Endothelial cell (in vitro differentiated cells): ENCODE measurements around the gene SATB2. TPM values are rescaled to one million over a fixed set of nuclear protein-coding genes. Genes with fewer than 3 reads are reported as not detected.

Experiments used
- DNase-seq: peaks from one replicate; pipeline ENCODE4 v3.0.0; 2021; ENCODE audit warnings: low spot score
- H3K27ac Mint-ChIP-seq: one replicate; pipeline ENCODE4 v1.8.0; 2021; ENCODE audit warnings: mixed read lengths, inconsistent platforms; ENCODE audit not compliant: unreplicated experiment
- H3K27me3 Mint-ChIP-seq: one replicate; pipeline ENCODE4 v1.8.0; 2021; ENCODE audit warnings: mild to moderate bottlenecking, moderate library complexity, mixed read lengths, inconsistent platforms; ENCODE audit not compliant: unreplicated experiment
- H3K36me3 Mint-ChIP-seq: one replicate; pipeline ENCODE4 v1.8.0; 2021; ENCODE audit warnings: mild to moderate bottlenecking, low read depth, mixed read lengths, inconsistent platforms; ENCODE audit not compliant: unreplicated experiment
- H3K4me1 Mint-ChIP-seq: one replicate; pipeline ENCODE4 v1.8.0; 2021; ENCODE audit warnings: mild to moderate bottlenecking, mixed read lengths, inconsistent platforms; ENCODE audit not compliant: unreplicated experiment
- H3K4me3 Mint-ChIP-seq: one replicate; pipeline ENCODE4 v1.8.0; 2021; ENCODE audit warnings: mild to moderate bottlenecking, mixed read lengths, inconsistent platforms; ENCODE audit not compliant: unreplicated experiment
- H3K9me3 Mint-ChIP-seq: one replicate; pipeline ENCODE4 v1.8.0; 2021; ENCODE audit warnings: mixed read lengths, inconsistent platforms; ENCODE audit not compliant: unreplicated experiment
- CTCF ChIP-seq: fragments of 200-600 bp; sonication (generic); IDR thresholded peaks from one replicate; pipeline ENCODE4 v1.5.0; 2021; ENCODE audit warnings: antibody characterized with exemption; ENCODE audit not compliant: unreplicated experiment
- long read RNA-seq: library from polyadenylated mRNA; unstranded; transcript quantifications from one replicate; pipeline ENCODE4 v2.0.0, GENCODE V29; 2020; ENCODE audit not compliant: unreplicated experiment
- total RNA-seq: library from RNA; stranded (reverse); fragmentation: NEBNext Ultra II Directional; extraction: Animal tissue kit (Norgen Biotek cat#: 25700); gene quantifications from one replicate; pipeline ENCODE4 v1.2.1, GENCODE V29; 2021; ENCODE audit not compliant: unreplicated experiment

SATB2 gene
- 3.8 TPM for total RNA-seq
- long read RNA-seq: 0 reads

- peaks cover 18% of the 10 kb centered on the region for H3K27me3 Mint-ChIP-seq
- no peaks in the 10 kb centered on the region for H3K9me3 Mint-ChIP-seq
- H3K27ac Mint-ChIP-seq: no peak within 1 kb of the TSS
- H3K4me1 Mint-ChIP-seq: peaks cover 15% of the 10 kb centered on the region
- TF ChIP-seq CTCF: no peak
- peak within 1 kb of the TSS; percentile 89 for H3K4me3 Mint-ChIP-seq
- no peaks in the 10 kb centered on the region for H3K36me3 Mint-ChIP-seq
- peak; percentile 54 for DNase-seq
These were observed at the start of gene SATB2 for GRCh38 chr2:199457147-199458008. SATB2 (minus strand) TSS chr2:199457939; CDS start chr2:199456037, 1,902 bp downstream.

- no peak for DNase-seq
- no peaks in the 10 kb centered on the region for H3K9me3 Mint-ChIP-seq
- H3K4me3 Mint-ChIP-seq: no peak overlapping the region
- H3K36me3 Mint-ChIP-seq: no peaks in the 10 kb centered on the region
- H3K27me3 Mint-ChIP-seq: no peaks in the 10 kb centered on the region
- TF ChIP-seq CTCF: no peak
- H3K27ac Mint-ChIP-seq: no peak overlapping the region
- H3K4me1 Mint-ChIP-seq: no peaks in the 10 kb centered on the region
These were observed 48.1 kb upstream of the SATB2 start for GRCh38 chr2:199505755-199506403.

- DNase-seq: no peak
- Mint-ChIP-seq H3K36me3 (no peaks in the 10 kb centered on the region), H3K4me3 (no peak overlapping the region), H3K27ac (no peak overlapping the region), H3K9me3 (no peaks in the 10 kb centered on the region), H3K27me3 (no peaks in the 10 kb centered on the region), H3K4me1 (no peaks in the 10 kb centered on the region)
- no peak for TF ChIP-seq CTCF
These were observed 45.4 kb upstream of the SATB2 start for GRCh38 chr2:199503148-199503547.

GRCh38 chr2:199499005-199499404 is 41.3 kb upstream of the SATB2 start:
- H3K27ac Mint-ChIP-seq: no peak overlapping the region
- no peak for DNase-seq
- H3K9me3 Mint-ChIP-seq: no peaks in the 10 kb centered on the region
- no peak overlapping the region for H3K4me3 Mint-ChIP-seq
- no peaks in the 10 kb centered on the region for H3K4me1 Mint-ChIP-seq
- H3K36me3 Mint-ChIP-seq: no peaks in the 10 kb centered on the region
- H3K27me3 Mint-ChIP-seq: no peaks in the 10 kb centered on the region
- TF ChIP-seq CTCF: no peak

GRCh38 chr2:199495147-199495546 is 37.4 kb upstream of the SATB2 start:
- no peak for DNase-seq
- no peak for TF ChIP-seq CTCF
- H3K27ac Mint-ChIP-seq: no peak overlapping the region
- H3K4me1 Mint-ChIP-seq: no peaks in the 10 kb centered on the region
- no peaks in the 10 kb centered on the region for H3K27me3 Mint-ChIP-seq
- no peak overlapping the region for H3K4me3 Mint-ChIP-seq
- H3K9me3 Mint-ChIP-seq: no peaks in the 10 kb centered on the region
- no peaks in the 10 kb centered on the region for H3K36me3 Mint-ChIP-seq
